Smooth muscle cell (in vitro differentiated cells): Measurements from ENCODE around the gene HASPIN. TPM values are rescaled to one million over a fixed set of nuclear protein-coding genes. Genes with fewer than 3 reads are reported as not detected.

Experiments
- DNase-seq: peaks from one replicate; lab custom pipeline; 2025; ENCODE audit not compliant: unreplicated experiment; lab: John Stamatoyannopoulos, UW
- H2AFZ ChIP-seq: fragments of 200-600 bp; sonication (generic); 2 replicates; pipeline ENCODE4 v1.6.0; 2016; ENCODE audit warnings: antibody characterized with exemption, low read depth, mild to moderate bottlenecking
- H3F3A ChIP-seq: fragments of 200-600 bp; sonication (generic); 2 replicates; pipeline ENCODE4 v1.6.0; 2017; ENCODE audit warnings: antibody characterized with exemption, low read depth
- H3K27ac ChIP-seq: fragments of 200-600 bp; sonication (generic); 2 replicates; pipeline ENCODE4 v1.5.1; 2016; ENCODE audit warnings: low read depth, mild to moderate bottlenecking
- H3K27me3 ChIP-seq: fragments of 200-600 bp; sonication (generic); 2 replicates; pipeline ENCODE4 v1.6.1; 2016; ENCODE audit warnings: low read depth, mild to moderate bottlenecking
- H3K36me3 ChIP-seq: fragments of 200-600 bp; sonication (generic); 2 replicates; pipeline ENCODE4 v1.5.1; 2016; ENCODE audit warnings: low read depth
- H3K4me1 ChIP-seq: fragments of 200-600 bp; sonication (generic); 2 replicates; pipeline ENCODE4 v1.5.1; 2016; ENCODE audit warnings: low read depth
- H3K4me2 ChIP-seq: fragments of 200-600 bp; sonication (generic); 2 replicates; pipeline ENCODE4 v1.6.0; 2016; ENCODE audit warnings: mild to moderate bottlenecking
- H3K4me3 ChIP-seq: fragments of 200-600 bp; sonication (generic); 2 replicates; pipeline ENCODE4 v1.5.1; 2016; ENCODE audit warnings: mild to moderate bottlenecking
- H3K79me2 ChIP-seq: fragments of 200-600 bp; sonication (generic); 2 replicates; pipeline ENCODE4 v1.6.0; 2016; ENCODE audit warnings: low read depth, mild to moderate bottlenecking
- H3K9ac ChIP-seq: fragments of 200-600 bp; sonication (generic); 2 replicates; pipeline ENCODE4 v1.6.0; 2016; ENCODE audit warnings: low read depth
- H3K9me3 ChIP-seq: fragments of 200-600 bp; sonication (generic); replicated peaks from 2 replicates; pipeline ENCODE4 v1.5.1; 2016; ENCODE audit warnings: low read depth
- H4K20me1 ChIP-seq: fragments of 200-600 bp; sonication (generic); 2 replicates; pipeline ENCODE4 v1.6.0; 2016; ENCODE audit warnings: low read depth
- WGBS: methylation state at CpG from one replicate; pipeline ENCODE4 v1.1.7; 2016; ENCODE audit warnings: low lambda C conversion rate; 5-methylcytosine and 5-hydroxymethylcytosine counted together
- polyA plus RNA-seq: library from polyadenylated mRNA; unstranded; fragments of >200 nt; fragmentation: Nextera tagmentation; extraction: Ambion mirVana; gene quantifications from 2 replicates; pipeline ENCODE4 v1.2.1, GENCODE V29; 2016
- total RNA-seq: library from RNA; depleted of rRNA; stranded (reverse); fragments of >200 nt; gene quantifications from 2 replicates; pipeline ENCODE4 v1.2.3, GENCODE V29; 2014
- TF ChIP-seq, protein P1 (sequence below): fragments of 200-600 bp; sonication (generic); IDR thresholded peaks from 2 replicates; pipeline ENCODE4 v1.5.1; 2017; ENCODE audit warnings: borderline replicate concordance, mild to moderate bottlenecking, antibody characterized with exemption; ENCODE audit not compliant: insufficient read depth, poor library complexity, severe bottlenecking

Gene HASPIN
- total and polyA plus RNA-seq, 2 experiments from 2014 or later, result 1.2 to 2.7 TPM

DNA sequence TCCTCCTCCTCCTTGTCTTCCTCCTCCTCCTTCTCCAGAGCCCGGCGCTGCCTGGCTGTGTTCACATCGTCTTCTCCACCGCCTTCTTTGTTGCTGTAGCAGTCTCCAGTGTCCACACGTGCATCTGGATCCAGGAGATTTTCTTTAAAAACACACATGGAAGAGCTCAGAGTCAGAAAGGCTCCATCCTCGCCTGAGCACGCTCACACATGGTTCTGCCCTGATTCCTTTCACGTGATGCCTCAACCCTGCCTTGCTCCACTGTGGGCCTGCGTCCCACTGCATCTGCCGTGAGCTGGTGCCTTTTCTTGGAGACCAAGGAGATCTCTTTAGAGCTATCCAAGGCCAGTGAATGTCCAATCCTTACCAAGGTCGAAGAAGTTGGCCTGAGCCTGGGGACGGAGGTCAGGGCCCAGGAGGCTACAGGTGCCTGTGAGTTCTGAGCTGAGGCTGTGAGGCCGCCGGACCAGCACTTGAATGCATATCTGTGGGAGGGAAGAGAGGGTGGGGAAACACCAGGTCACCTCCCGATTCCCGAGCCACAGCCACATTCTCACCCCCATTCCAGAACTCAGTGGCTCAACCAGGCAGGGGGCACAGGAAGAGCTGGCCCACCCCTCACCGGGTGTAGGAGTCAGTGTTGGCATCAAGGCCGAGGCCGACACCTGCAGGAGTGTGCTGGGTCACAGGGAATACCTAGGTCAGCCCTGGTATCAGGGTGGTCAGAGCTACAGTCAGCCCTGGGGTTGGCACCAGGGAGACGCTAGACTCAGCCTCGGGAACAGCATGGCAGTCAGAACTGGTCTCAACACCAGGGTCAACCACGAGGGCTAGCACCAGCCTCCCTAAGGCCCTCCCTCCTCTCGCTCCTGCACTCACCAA is 37.6 kb downstream of the HASPIN start:
- no peaks in the 10 kb centered on the region for H3K4me1 ChIP-seq
- 88% methylated on average over 23 of the region's 23 CpGs for WGBS
- H3K36me3 ChIP-seq, result no peaks in the 10 kb centered on the region
- H3K79me2 ChIP-seq, result no peaks in the 10 kb centered on the region
- H3K9me3 ChIP-seq, result no peaks in the 10 kb centered on the region
- no peaks in the 10 kb centered on the region for H3F3A ChIP-seq
- H3K27ac ChIP-seq, result no peak overlapping the region
- H3K27me3 ChIP-seq, result no peaks in the 10 kb centered on the region
- H3K4me2 ChIP-seq, result no peak overlapping the region
- no peak overlapping the region for H3K9ac ChIP-seq
- H2AFZ ChIP-seq, result no peak overlapping the region
- H3K4me3 ChIP-seq, result no peak overlapping the region
- H4K20me1 ChIP-seq, result no peaks in the 10 kb centered on the region
- TF ChIP-seq, protein P1, sequence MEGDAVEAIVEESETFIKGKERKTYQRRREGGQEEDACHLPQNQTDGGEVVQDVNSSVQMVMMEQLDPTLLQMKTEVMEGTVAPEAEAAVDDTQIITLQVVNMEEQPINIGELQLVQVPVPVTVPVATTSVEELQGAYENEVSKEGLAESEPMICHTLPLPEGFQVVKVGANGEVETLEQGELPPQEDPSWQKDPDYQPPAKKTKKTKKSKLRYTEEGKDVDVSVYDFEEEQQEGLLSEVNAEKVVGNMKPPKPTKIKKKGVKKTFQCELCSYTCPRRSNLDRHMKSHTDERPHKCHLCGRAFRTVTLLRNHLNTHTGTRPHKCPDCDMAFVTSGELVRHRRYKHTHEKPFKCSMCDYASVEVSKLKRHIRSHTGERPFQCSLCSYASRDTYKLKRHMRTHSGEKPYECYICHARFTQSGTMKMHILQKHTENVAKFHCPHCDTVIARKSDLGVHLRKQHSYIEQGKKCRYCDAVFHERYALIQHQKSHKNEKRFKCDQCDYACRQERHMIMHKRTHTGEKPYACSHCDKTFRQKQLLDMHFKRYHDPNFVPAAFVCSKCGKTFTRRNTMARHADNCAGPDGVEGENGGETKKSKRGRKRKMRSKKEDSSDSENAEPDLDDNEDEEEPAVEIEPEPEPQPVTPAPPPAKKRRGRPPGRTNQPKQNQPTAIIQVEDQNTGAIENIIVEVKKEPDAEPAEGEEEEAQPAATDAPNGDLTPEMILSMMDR, result no peak
- no peak for DNase-seq

DNA sequence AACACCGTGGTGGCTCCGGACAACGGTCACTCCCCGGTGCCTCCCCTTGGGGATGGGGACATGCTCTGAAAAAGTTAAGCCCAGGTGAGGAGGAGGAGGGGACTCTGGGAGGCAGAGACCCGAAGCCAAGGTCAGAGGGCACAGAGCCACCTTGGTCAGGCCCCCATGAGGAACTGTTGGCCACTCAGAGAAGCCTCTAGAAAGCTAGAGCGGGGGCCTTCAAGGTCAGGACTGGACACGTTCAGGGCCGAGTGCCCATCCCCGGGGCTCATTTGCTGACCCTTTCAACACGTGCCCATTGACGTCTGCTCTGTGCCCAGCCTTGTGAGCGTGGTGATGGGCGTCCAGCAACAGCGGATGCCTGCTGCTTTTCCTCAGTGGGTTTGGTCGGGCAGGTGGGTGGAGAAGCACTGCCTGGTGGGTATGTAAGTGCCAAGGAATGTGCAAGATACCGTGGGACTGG is 38.2 kb downstream of the HASPIN start:
- Histone ChIP-seq H3K27ac (no peak overlapping the region), H3K36me3 (no peaks in the 10 kb centered on the region), H3F3A (no peaks in the 10 kb centered on the region), H2AFZ (no peak overlapping the region), H3K9ac (no peak overlapping the region), H3K4me3 (no peak overlapping the region), H3K27me3 (no peaks in the 10 kb centered on the region), H3K4me2 (no peak overlapping the region), H3K4me1 (no peaks in the 10 kb centered on the region), H3K79me2 (no peaks in the 10 kb centered on the region), H4K20me1 (no peaks in the 10 kb centered on the region), H3K9me3 (no peaks in the 10 kb centered on the region)
- TF ChIP-seq, protein P1, result no peak
- no peak for DNase-seq
- WGBS, result 87% methylated on average over 16 of the region's 16 CpGs

- DNase-seq, result no peak
- H3K9me3 ChIP-seq, result no peaks in the 10 kb centered on the region
- 94% methylated on average over 14 of the region's 14 CpGs for WGBS
Measured at GRCh38 chr17:3762922-3763776, 39.4 kb downstream of the HASPIN start.

More at GRCh38 chr17:3762922-3763776, 39.4 kb downstream of the HASPIN start:
- Histone ChIP-seq H2AFZ (no peak overlapping the region), H3K4me3 (no peak overlapping the region), H4K20me1 (no peaks in the 10 kb centered on the region), H3K27ac (no peak overlapping the region), H3K36me3 (no peaks in the 10 kb centered on the region), H3K9ac (no peak overlapping the region), H3F3A (no peaks in the 10 kb centered on the region), H3K79me2 (no peaks in the 10 kb centered on the region), H3K27me3 (no peaks in the 10 kb centered on the region), H3K4me1 (no peaks in the 10 kb centered on the region), H3K4me2 (no peak overlapping the region)
- TF ChIP-seq, protein P1, result no peak
